Upper lobe of left lung (tissue), 6 donors: ENCODE results near the gene FHOD3. TPM values are rescaled to one million over a fixed set of nuclear protein-coding genes. Genes with fewer than 3 reads are reported as not detected.
A peak's percentile ranks its signal among the peaks of the same experiment; 100 is the strongest.

ENCODE experiments used
- ATAC-seq, 2 donors: fragments of 200-7000 bp; cut with Tn5 transposase; one replicate each; pipeline ENCODE4 v1.9.1; 2022; ENCODE audit warnings: mild to moderate bottlenecking in 2 of 2, moderate library complexity in 2 of 2; ENCODE audit not compliant: low FRiP score in 2 of 2
- DNase-seq, 2 donors: peaks; one replicate each; pipeline ENCODE4 v3.0.0-alpha.2; 2019 to 2020
- H3K27ac ChIP-seq, 4 donors: fragments of 200-600 bp; sonication (generic); one replicate each; pipeline ENCODE4 v1.5.1; 2016 to 2019
- H3K27me3 ChIP-seq, 4 donors: fragments of 200-600 bp; sonication (generic); one replicate each; pipeline ENCODE4 v1.5.1; 2017 to 2019
- H3K36me3 ChIP-seq, 4 donors: fragments of 200-600 bp; sonication (generic); one replicate each; pipeline ENCODE4 v1.5.1; 2016 to 2019
- H3K4me1 ChIP-seq, 4 donors: fragments of 200-600 bp; sonication (generic); one replicate each; pipeline ENCODE4 v1.5.1; 2018 to 2019
- H3K4me3 ChIP-seq, 4 donors: fragments of 200-600 bp; sonication (generic); one replicate each; pipeline ENCODE4 v1.5.1; 2017 to 2019; ENCODE audit warnings: mild to moderate bottlenecking in 2 of 4, moderate library complexity in 1 of 4
- H3K9me3 ChIP-seq, 4 donors: fragments of 200-600 bp; sonication (generic); one replicate each; pipeline ENCODE4 v1.5.1; 2018 to 2019
- EP300 ChIP-seq, 4 donors: sonication (generic); formaldehyde crosslinking; IDR thresholded peaks; one replicate each; pipeline ENCODE4 v1.5.1; 2017; ENCODE audit warnings: antibody characterized with exemption in 4 of 4, control low read depth in 2 of 4
- POLR2A ChIP-seq, 4 donors: fragments of 450-650 bp; IDR thresholded peaks; one replicate each; pipeline ENCODE4 v1.5.1; 2016 to 2017; ENCODE audit warnings: antibody characterized with exemption in 4 of 4, mild to moderate bottlenecking in 2 of 4
- POLR2AphosphoS5 ChIP-seq, 2 donors: sonication (generic); formaldehyde crosslinking; IDR thresholded peaks; one replicate each; pipeline ENCODE4 v1.5.1; 2017; ENCODE audit warnings: antibody characterized with exemption in 2 of 2
- WGBS, 2 donors: methylation state at CpG; one replicate each; pipeline ENCODE4 v1.1.5; 2017 to 2018; 5-methylcytosine and 5-hydroxymethylcytosine counted together
- total RNA-seq, 6 donors: library from RNA; depleted of rRNA in 4 of 6; stranded (reverse); fragments of >200 nt in 4 of 6; gene quantifications; one replicate each; pipeline versions ENCODE4 v1.1.0 to v1.2.1, GENCODE V29; 2016 to 2021
- TF ChIP-seq, protein P1 (sequence below), 6 experiments: fragments of 450-650 bp in 4 of 6; fragments of 200-600 bp in 2 of 6; sonication (generic) in 2 of 6; IDR thresholded peaks; one replicate each; pipeline ENCODE4 v1.5.1; 2016 to 2019; ENCODE audit warnings: antibody characterized with exemption in 6 of 6
- donor health status: DM: no; HTN: no; CAD: no; lungs with moderate emphysema.
- donor health status: DM: no; HTN: yes; CAD: no; lungs with severe emphysema.

FHOD3 gene
- total RNA-seq, 6 donors from 2014 or later: 0.40 to 4.8 (median 2.8) TPM

DNA sequence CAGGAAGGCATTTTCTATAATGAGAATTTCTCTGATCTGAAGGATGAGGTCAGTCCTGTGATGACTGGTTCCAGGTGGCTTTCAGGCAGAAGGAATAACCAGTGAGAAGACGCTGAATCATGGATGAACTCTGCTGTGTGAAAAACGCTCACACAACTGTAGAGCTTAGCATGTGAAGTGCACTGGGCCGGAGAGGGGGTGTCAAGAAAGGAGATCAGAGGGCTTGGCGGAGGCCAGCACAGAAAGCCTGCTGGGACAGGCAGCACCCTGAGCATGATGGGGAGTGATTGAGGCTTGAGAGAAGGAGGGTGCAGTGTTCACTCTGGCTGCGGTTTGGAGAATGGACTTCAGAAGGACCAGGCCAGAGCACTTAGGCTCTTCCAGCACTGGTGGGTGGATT lies 294.8 kb downstream of the FHOD3 start:
- H3K27me3 ChIP-seq: no peaks in the 10 kb centered on the region

DNA sequence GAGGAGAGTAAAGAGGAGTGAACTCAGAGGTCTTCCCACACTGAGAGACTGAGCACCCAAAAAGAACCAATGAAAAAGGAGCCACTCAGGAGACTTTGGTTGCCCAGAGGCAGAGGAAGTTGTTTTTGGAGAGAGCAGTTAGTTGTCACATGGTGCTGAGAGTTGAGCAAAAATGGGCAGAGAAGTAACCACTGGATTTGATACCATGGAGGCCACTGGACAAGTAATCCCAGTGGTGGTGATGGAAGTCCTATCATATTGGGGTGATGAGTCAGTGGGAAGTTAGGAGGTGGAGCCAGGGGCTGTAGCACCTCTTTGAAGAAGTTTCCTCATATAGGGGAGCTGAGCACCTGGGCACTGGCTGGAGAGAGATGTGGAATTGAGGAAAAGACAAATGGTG lies 295.5 kb downstream of the FHOD3 start:
- H3K36me3 ChIP-seq: no peaks in the 10 kb centered on the region
- H3K4me1 ChIP-seq: no peaks in the 10 kb centered on the region
- no peak overlapping the region for H3K4me3 ChIP-seq
- H3K9me3 ChIP-seq: no peaks in the 10 kb centered on the region
- no peaks in the 10 kb centered on the region for H3K27me3 ChIP-seq
- DNase-seq: no peak
- H3K27ac ChIP-seq: no peak overlapping the region
- no peak for ATAC-seq
- TF ChIP-seq POLR2A (IDR thresholded peaks at IDR 0.05) (no peak), POLR2AphosphoS5 (IDR thresholded peaks at IDR 0.05) (no peak), EP300 (IDR thresholded peaks at IDR 0.05) (no peak)
- TF ChIP-seq, protein P1, sequence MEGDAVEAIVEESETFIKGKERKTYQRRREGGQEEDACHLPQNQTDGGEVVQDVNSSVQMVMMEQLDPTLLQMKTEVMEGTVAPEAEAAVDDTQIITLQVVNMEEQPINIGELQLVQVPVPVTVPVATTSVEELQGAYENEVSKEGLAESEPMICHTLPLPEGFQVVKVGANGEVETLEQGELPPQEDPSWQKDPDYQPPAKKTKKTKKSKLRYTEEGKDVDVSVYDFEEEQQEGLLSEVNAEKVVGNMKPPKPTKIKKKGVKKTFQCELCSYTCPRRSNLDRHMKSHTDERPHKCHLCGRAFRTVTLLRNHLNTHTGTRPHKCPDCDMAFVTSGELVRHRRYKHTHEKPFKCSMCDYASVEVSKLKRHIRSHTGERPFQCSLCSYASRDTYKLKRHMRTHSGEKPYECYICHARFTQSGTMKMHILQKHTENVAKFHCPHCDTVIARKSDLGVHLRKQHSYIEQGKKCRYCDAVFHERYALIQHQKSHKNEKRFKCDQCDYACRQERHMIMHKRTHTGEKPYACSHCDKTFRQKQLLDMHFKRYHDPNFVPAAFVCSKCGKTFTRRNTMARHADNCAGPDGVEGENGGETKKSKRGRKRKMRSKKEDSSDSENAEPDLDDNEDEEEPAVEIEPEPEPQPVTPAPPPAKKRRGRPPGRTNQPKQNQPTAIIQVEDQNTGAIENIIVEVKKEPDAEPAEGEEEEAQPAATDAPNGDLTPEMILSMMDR (IDR thresholded peaks at IDR 0.05): no peak

More for the DNA sequence above, 294.8 kb downstream of the FHOD3 start:
- DNase-seq: no peak
- Histone ChIP-seq H3K4me1 (no peaks in the 10 kb centered on the region), H3K27ac (no peak overlapping the region), H3K9me3 (no peaks in the 10 kb centered on the region), H3K36me3 (no peaks in the 10 kb centered on the region), H3K4me3 (no peak overlapping the region)
- TF ChIP-seq POLR2A (IDR thresholded peaks at IDR 0.05) (no peak), EP300 (IDR thresholded peaks at IDR 0.05) (no peak)
- TF ChIP-seq, protein P1 (IDR thresholded peaks at IDR 0.05): no peak
- ATAC-seq: no peak
- 83 to 93% methylated on average over 5 of the region's 5 CpGs for WGBS, 2 donors

DNA sequence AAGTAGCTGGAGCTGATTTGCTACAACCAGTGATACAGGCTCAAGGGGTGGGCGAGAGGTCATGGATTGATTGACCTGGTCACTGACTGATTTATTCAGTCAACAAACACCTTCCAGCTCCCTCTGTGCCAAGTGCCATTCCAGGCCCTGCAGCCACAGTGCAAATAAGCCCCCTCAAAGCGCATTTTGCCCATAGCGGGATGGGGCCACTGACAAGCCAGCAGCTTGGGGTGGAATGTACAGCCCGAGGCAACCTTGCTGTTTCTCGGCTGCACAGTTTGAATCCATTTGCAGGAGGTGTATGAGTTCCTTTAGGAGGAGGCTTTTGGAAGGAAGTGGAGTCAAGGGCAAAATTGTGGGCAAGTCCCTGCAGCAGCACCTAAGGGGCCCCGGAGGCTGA lies 296.1 kb downstream of the FHOD3 start:
- DNase-seq: no peak
- no peaks in the 10 kb centered on the region for H3K27me3 ChIP-seq
- no peak for ATAC-seq
- no peaks in the 10 kb centered on the region for H3K36me3 ChIP-seq
- H3K27ac ChIP-seq: no peak overlapping the region
- H3K4me1 ChIP-seq: no peaks in the 10 kb centered on the region
- no peak overlapping the region for H3K4me3 ChIP-seq
- TF ChIP-seq POLR2A (IDR thresholded peaks at IDR 0.05) (no peak), EP300 (IDR thresholded peaks at IDR 0.05) (no peak), POLR2AphosphoS5 (IDR thresholded peaks at IDR 0.05) (no peak)
- TF ChIP-seq, protein P1 (IDR thresholded peaks at IDR 0.05): no peak
- H3K9me3 ChIP-seq: no peaks in the 10 kb centered on the region
- WGBS, 2 donors: 90% methylated on average over 6 of the region's 6 CpGs; no CpG with 5 or more reads in 1 of the 2 donors

DNA sequence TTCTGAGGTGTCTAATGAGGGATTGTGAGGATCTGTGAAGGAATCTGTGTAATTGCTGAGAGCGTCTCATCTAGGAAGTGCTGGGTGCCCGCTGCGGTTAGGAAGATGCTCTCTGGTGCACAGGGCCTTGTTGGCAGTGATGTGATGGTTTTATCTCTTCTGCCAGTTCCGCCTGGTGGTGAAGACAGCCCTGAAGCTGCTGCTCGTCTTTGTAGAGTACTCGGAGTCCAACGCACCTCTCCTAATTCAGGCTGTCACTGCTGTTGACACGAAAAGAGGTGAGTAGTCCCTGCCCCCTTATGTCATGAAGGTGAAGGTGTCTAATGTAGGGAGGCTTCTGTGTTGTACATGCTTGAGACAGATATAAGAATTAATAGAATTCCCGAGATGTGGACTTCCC lies 297.1 kb downstream of the FHOD3 start:
- ATAC-seq: no peak
- Histone ChIP-seq H3K4me1 (no peaks in the 10 kb centered on the region), H3K27ac (no peak overlapping the region), H3K36me3 (no peaks in the 10 kb centered on the region), H3K27me3 (no peaks in the 10 kb centered on the region), H3K4me3 (no peak overlapping the region), H3K9me3 (no peaks in the 10 kb centered on the region)
- no peak for TF ChIP-seq EP300 (IDR thresholded peaks at IDR 0.05)
- no peak for TF ChIP-seq POLR2A (IDR thresholded peaks at IDR 0.05)
- TF ChIP-seq, protein P1 (IDR thresholded peaks at IDR 0.05): no peak
- no peak for TF ChIP-seq POLR2AphosphoS5 (IDR thresholded peaks at IDR 0.05)
- no peak for DNase-seq
- WGBS, 2 donors: 72 to 83% methylated on average over 6 to 9 of the region's 9 CpGs

DNA sequence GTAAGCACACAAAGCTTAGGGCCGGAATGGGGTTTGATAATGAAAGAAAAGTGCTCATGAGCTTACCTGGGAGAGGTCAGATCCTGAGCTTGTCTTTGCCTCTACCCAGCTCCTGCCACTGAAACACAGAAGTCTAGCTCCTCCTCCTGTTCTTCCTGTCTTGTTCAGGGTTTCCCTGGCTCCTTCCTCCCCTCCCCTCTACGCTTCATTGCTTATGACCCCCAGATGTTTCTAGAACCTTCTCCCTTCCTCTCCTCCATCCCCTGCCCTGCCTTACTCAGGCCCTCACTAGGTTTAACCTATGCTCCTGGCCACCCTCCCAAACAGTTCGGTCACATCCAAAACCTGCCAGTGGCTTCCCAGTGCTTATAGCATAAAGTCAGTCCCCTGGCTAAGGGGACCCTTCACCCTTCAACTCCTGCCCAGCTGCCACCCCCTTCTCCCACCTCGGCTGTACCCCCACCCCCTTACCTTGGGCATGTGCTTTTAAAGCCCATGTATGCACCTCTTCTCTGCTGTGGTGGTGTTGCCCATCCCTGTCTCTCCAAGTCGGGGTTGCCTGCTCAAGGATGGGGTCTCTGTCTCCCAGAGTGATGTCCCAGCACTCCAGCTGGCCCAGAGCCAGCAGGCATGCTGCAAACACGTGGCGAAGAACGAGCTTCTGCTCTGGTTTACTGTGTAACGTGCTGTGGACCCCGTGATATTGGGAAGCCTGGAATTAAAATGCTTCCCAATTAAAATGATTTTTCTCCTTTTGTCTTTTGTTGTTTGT lies 297.7 kb downstream of the FHOD3 start:
- no peaks in the 10 kb centered on the region for H3K36me3 ChIP-seq
- H3K4me1 ChIP-seq: no peaks in the 10 kb centered on the region
- no peaks in the 10 kb centered on the region for H3K9me3 ChIP-seq
- no peak overlapping the region for H3K27ac ChIP-seq
- no peak for DNase-seq
- H3K4me3 ChIP-seq: no peak overlapping the region
- TF ChIP-seq EP300 (IDR thresholded peaks at IDR 0.05) (no peak), POLR2AphosphoS5 (IDR thresholded peaks at IDR 0.05) (no peak), POLR2A (IDR thresholded peaks at IDR 0.05) (no peak)
- TF ChIP-seq, protein P1 (IDR thresholded peaks at IDR 0.05): no peak
- no peaks in the 10 kb centered on the region for H3K27me3 ChIP-seq
- ATAC-seq: peak in 1 of 2 donors; percentile 13
- WGBS, 2 donors: 74% methylated on average over 9 to 10 of the region's 10 CpGs
